ENCODE data around the gene LASP1. TPM values are rescaled to one million over a fixed set of nuclear protein-coding genes. Genes with fewer than 3 reads are reported as not detected.

The LASP1 gene
- total and polyA plus RNA-seq, 9 donors, result 40.9 to 138 (median 95.0) TPM

- H3K4me3 ChIP-seq, result no peak overlapping the region
- no peak overlapping the region for H3K27ac ChIP-seq
- intact Hi-C loops (cut with DNase I), result no loop called here
- TF ChIP-seq CTCF (IDR thresholded peaks at IDR 0.05) (no peak), POLR2A (IDR thresholded peaks at IDR 0.05) (no peak), EP300 (IDR thresholded peaks at IDR 0.05) (no peak)
- peaks cover 23% of the 10 kb centered on the region for H3K4me1 ChIP-seq (ENCODE audit: insufficient read depth)
- peak; percentile 9 to 31 (median 16) for DNase-seq
- 71 to 78% (median 77%) methylated on average over 20 of the region's 20 CpGs for WGBS, 3 donors
- H3K27me3 ChIP-seq, result no peaks in the 10 kb centered on the region
- no peaks in the 10 kb centered on the region for H3K36me3 ChIP-seq
- H3K9me3 ChIP-seq, result no peaks in the 10 kb centered on the region
These were observed 45.1 kb downstream of the LASP1 start for GRCh38 chr17:38914741-38915638.

- H3K9me3 ChIP-seq, result no peaks in the 10 kb centered on the region
- DNase-seq, result peak in 3 of 5 donors; percentile 8 to 13 (median 12)
- H3K27ac ChIP-seq, result no peak overlapping the region
- no peak overlapping the region for H3K4me3 ChIP-seq
- 85 to 94% (median 90%) methylated on average over 7 of the region's 7 CpGs for whole genome bisulfite sequencing, 3 donors
- no peaks in the 10 kb centered on the region for H3K27me3 ChIP-seq
- TF ChIP-seq CTCF (IDR thresholded peaks at IDR 0.05) (no peak), POLR2A (IDR thresholded peaks at IDR 0.05) (no peak), EP300 (IDR thresholded peaks at IDR 0.05) (no peak)
- intact Hi-C loops (cut with DNase I), result no loop called here
- H3K4me1 ChIP-seq (ENCODE audit: insufficient read depth), result peaks cover 23% of the 10 kb centered on the region
- H3K36me3 ChIP-seq, result no peaks in the 10 kb centered on the region
These were observed 45.8 kb downstream of the LASP1 start for GRCh38 chr17:38915639-38915995.

DNA sequence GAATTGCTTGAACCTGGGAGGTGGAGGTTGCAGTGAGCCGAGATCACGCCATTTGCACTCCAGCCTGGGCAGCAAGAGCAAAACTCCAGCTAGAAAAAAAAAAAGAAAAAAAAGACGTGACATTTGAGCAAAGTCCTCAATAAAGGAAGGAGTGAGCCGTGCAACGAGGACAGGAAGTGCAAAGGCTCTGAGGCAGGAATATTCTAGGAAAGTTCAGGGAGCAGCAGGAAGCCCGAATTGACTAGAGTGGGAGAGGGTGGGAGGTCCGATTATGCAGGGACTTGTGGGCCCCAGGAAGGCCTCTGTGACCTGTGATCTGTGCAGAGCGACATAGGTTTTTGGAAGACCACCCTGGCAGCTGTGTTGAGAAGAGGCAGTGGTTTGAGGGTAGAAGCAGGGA is 46.9 kb downstream of the LASP1 start:
- Histone ChIP-seq H3K36me3 (no peaks in the 10 kb centered on the region), H3K27me3 (no peaks in the 10 kb centered on the region), H3K9me3 (no peaks in the 10 kb centered on the region), H3K27ac (no peak overlapping the region), H3K4me1 (ENCODE audit: insufficient read depth) (peaks cover 16% of the 10 kb centered on the region), H3K4me3 (no peak overlapping the region)
- DNase-seq, result no peak
- intact Hi-C loops (cut with DNase I), result no loop called here
- 72 to 83% (median 79%) methylated on average over 8 of the region's 8 CpGs for WGBS, 3 donors
- TF ChIP-seq POLR2A (IDR thresholded peaks at IDR 0.05) (no peak), EP300 (IDR thresholded peaks at IDR 0.05) (no peak), CTCF (IDR thresholded peaks at IDR 0.05) (no peak)

DNA sequence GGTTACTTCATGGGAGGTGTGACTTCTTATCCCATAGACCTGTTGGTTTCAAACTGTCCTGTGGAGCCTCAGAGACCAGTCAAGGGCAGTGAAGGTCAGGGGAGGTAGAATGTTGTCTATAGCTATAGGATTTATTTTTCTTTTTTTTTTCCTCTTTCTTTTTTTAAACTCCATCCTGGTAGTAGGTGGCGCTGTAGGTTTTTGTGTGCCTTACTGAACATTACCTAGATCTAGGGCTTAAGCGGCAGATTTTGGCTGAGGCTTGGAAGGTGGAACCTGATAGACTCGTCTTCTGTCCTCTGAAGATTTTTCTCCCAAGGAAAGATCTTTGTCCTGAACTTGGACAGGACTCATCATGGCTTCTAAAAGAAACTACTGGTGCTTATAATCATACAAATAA is 47.4 kb downstream of the LASP1 start:
- intact Hi-C loops (cut with DNase I), result no loop called here
- no peaks in the 10 kb centered on the region for H3K27me3 ChIP-seq
- TF ChIP-seq CTCF (IDR thresholded peaks at IDR 0.05), result no peak
- no peak for TF ChIP-seq POLR2A (IDR thresholded peaks at IDR 0.05)
- TF ChIP-seq EP300 (IDR thresholded peaks at IDR 0.05), result no peak
- no peaks in the 10 kb centered on the region for H3K36me3 ChIP-seq
- no peak for DNase-seq
- H3K27ac ChIP-seq, result no peak overlapping the region
- H3K4me1 ChIP-seq (ENCODE audit: insufficient read depth), result peaks cover 11% of the 10 kb centered on the region
- WGBS, 3 donors, result 87 to 92% (median 89%) methylated on average over 3 of the region's 3 CpGs
- H3K9me3 ChIP-seq, result no peaks in the 10 kb centered on the region
- H3K4me3 ChIP-seq, result no peak overlapping the region

All from ovary (tissue), 9 donors.